D721Med (cell line): ENCODE results near the gene LDB3.

Experiments
- DNase-seq: peaks from one replicate; pipeline ENCODE4 v3.0.0; 2011; ENCODE audit warnings: low spot score; ENCODE audit not compliant: insufficient read length
- FAIRE-seq: peaks from 2 replicates; lab custom pipeline; 2011; peaks lifted over from hg19 to GRCh38; lab: Jason Lieb, UNC
- TF ChIP-seq, protein P1 (sequence below): IDR thresholded peaks from 2 replicates; pipeline ENCODE4 v1.5.1; 2012; ENCODE audit warnings: mild to moderate bottlenecking, control low read depth; ENCODE audit not compliant: insufficient read depth; ENCODE audit errors: missing control alignments

The LDB3 gene

DNA sequence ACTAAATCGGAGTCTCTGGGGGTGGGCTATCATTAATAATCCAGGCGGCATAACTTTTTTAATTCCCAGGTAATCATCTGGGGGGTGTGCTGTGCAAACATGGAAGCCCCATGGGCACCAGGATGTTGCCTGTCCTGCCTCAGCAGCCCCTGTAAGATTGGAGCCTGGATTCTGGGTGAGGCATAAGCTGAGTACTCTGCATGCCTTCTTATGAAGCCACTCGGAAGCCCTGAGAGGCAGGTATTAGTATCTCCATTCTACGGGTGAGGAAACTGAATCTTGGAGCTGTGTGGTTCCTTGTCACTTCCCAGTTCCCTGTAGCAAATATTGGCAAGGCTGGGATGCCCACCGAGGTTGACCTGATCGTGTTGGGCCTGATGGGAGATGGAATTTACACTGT lies 21.4 kb upstream of the LDB3 start:
- TF ChIP-seq, protein P1, sequence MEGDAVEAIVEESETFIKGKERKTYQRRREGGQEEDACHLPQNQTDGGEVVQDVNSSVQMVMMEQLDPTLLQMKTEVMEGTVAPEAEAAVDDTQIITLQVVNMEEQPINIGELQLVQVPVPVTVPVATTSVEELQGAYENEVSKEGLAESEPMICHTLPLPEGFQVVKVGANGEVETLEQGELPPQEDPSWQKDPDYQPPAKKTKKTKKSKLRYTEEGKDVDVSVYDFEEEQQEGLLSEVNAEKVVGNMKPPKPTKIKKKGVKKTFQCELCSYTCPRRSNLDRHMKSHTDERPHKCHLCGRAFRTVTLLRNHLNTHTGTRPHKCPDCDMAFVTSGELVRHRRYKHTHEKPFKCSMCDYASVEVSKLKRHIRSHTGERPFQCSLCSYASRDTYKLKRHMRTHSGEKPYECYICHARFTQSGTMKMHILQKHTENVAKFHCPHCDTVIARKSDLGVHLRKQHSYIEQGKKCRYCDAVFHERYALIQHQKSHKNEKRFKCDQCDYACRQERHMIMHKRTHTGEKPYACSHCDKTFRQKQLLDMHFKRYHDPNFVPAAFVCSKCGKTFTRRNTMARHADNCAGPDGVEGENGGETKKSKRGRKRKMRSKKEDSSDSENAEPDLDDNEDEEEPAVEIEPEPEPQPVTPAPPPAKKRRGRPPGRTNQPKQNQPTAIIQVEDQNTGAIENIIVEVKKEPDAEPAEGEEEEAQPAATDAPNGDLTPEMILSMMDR, result no peak
- FAIRE-seq, result no peak
- DNase-seq, result no peak

DNA sequence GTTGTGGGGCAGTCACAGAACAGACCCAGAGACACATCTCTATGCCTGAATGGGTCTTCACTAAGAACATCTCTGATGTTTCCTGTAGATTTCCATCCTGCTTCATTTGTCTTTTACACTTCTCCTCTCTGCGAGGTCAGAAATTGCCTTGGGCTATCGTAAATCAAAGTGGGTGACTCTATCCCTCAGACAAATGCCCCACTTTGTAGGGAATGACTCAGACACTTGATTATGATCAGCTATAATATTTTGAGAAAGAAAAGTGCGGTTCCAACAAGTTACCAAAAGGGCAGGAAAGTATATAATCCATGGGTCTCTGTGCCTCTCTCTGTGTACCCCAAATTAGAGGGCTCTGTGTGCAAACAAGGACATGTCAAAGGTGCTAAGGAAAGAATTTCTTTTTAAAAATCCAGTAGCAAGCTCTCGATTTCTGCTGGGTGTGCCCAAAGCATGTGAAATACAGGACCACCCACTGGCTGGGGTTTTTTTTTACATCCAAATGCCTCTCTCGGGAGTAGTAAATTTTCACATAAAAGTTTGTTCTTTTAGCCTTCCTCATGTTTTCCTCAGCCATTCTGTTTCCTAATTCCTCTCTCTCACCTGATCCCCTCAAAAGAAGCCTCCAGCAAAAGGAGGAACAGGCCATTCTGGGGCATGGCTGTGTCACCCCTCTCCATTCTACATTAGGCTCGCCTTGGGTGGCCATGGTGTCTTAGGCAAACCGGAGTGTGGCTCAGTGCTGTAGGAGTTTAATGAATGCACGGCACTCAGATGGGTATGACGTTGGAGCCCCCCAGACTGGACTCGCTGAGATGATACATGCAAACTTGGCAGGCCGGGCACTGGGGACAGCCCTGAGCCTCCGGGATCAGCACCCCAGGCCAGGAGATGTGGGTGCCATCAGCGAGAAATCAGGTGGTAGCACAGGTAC lies 20.3 kb upstream of the LDB3 start:
- DNase-seq (no peak), FAIRE-seq (no peak)
- TF ChIP-seq, protein P1, result no peak

DNA sequence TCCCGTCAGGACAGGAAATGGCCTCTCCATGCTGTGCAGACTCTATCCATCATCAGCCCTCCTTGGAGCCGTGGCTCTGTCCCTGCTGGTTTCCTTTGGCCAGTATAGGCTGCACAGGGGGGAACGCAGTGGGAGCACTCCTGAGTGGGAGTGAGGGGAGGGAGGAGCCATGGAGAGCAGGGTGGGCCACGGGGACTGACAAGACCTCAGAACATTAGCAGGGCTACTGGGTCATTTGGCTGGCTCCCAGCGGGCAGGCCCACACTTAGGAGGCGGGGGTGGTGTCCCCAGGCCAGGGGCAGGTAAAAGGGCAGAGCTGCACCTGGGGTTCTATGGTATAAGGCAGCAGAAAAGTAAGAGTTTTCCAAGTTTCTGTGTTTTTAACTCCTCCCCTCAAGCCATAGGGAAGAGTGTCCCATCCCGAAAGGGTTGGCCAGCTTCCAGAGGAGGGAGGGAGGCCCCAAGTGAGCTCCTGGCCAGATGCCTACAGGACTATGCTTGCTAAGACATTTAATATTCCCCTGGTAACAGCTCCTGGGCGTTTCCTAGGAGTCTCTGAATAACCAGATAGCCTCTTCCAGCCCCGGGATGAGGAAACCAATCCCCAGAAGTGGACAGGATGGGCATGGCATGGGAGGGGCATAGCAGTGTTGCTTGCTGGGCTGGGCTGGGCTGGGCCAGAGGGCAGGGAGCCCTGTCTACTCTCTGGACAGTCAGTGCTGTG lies 19.4 kb upstream of the LDB3 start:
- DNase-seq, result no peak
- TF ChIP-seq, protein P1, result no peak
- no peak for FAIRE-seq

DNA sequence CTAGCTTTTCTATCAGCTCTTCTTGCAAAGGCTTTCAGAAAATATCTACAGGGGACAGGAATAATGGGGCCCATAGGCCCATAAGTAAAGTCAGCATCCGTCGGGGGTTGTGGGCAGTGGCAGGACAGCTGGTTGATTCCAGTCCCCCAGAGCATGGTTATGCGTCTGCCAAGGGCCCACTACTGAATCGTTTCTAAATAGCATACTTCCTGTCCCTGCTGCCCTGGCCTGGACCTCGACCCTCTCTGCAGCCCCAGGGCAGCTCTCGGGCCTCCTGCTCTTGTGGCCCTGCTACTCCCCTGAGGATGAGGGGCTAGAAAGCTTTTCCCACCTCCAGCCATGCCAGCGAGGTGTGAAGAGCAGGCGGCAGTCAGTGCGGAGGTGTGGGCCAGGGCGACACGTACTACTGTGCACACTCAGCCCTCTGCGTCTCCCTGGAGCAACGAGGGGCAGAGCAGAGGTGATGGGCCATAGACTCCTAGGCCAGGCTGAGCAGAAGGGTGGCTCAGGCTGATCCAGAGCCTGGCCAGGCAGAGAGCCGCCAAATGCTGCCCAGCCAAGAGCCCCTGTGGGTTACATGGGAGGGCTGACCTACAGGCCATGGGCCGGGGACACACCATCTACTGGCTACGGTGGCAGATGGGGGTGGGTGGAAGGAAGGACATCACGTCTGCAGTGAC lies 18.7 kb upstream of the LDB3 start:
- FAIRE-seq, result no peak
- TF ChIP-seq, protein P1, result no peak
- DNase-seq, result no peak

DNA sequence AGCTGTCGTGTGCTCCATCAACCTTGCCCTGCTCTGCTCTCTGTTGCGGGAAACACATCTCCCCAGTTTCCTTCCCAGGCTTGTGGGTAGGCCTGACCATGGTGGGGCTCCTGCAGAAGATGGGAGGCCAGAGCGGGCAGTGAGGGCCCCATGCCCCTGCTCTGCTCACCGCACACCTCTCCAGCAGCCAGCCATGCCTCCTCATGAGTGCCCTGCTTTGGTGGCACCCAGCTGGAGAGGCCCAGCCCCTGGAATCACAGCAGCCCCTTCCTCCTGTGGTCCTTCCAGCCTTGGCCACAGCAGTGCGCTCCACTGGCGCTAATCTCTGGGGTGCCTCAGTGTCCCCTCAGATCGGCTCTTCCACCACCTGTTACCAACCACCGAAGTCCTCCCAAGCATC lies 18.2 kb upstream of the LDB3 start:
- DNase-seq, result no peak
- TF ChIP-seq, protein P1, result no peak
- FAIRE-seq, result no peak

DNA sequence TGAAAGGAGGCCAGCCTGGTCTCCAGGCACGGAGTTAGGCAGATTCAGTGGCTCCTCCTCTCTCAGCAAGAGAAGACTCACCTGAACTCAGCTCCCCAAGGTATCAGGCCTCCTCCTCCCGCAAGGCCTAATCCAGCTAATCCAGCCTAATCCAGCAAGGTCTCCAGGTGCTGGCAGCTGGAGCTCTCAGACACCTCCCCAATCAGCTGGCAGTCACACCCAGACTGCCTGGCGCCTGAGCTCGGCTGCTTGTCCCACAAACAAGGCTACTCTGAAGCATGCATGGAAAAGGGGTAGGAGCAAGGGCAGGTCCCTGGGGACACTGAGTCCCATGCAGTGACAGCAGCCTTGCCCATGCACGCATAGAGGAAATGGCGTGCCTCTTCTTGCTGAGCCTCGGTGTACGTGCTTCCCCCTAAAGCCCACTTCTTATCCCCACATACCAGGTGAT lies 17.3 kb upstream of the LDB3 start:
- no peak for FAIRE-seq
- TF ChIP-seq, protein P1, result no peak
- no peak for DNase-seq
